GM10266 (cell line): ENCODE measurements around the gene GHDC.
A peak's percentile ranks its signal among the peaks of the same experiment; 100 is the strongest.

Experiments
- DNase-seq: peaks from one replicate; pipeline ENCODE4 v3.0.0; 2012; ENCODE audit errors: extremely low spot score
- TF ChIP-seq, protein P1 (sequence below): IDR thresholded peaks from 2 replicates; pipeline ENCODE4 v1.5.1; 2012; ENCODE audit warnings: mild to moderate bottlenecking, low read depth; ENCODE audit not compliant: control insufficient read depth, insufficient read depth; ENCODE audit errors: missing control alignments

The GHDC gene

DNA sequence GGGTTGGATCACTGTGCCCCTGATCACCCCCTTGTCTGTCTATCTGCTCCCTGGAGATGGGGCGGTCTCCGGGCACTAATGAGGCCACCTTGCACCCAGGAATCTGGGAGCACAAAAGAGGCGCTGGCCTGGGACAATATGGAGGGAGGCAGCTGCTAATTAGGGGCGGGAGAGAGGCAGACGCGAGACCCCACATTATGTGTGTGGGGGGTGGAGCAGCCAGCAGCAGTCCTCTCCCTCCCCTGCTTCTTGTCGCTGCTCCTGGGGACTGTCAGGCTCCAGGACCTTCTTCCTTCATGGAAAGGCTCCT is 8.7 kb downstream of the GHDC start:
- TF ChIP-seq, protein P1, sequence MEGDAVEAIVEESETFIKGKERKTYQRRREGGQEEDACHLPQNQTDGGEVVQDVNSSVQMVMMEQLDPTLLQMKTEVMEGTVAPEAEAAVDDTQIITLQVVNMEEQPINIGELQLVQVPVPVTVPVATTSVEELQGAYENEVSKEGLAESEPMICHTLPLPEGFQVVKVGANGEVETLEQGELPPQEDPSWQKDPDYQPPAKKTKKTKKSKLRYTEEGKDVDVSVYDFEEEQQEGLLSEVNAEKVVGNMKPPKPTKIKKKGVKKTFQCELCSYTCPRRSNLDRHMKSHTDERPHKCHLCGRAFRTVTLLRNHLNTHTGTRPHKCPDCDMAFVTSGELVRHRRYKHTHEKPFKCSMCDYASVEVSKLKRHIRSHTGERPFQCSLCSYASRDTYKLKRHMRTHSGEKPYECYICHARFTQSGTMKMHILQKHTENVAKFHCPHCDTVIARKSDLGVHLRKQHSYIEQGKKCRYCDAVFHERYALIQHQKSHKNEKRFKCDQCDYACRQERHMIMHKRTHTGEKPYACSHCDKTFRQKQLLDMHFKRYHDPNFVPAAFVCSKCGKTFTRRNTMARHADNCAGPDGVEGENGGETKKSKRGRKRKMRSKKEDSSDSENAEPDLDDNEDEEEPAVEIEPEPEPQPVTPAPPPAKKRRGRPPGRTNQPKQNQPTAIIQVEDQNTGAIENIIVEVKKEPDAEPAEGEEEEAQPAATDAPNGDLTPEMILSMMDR = no peak
- DNase-seq = no peak

DNA sequence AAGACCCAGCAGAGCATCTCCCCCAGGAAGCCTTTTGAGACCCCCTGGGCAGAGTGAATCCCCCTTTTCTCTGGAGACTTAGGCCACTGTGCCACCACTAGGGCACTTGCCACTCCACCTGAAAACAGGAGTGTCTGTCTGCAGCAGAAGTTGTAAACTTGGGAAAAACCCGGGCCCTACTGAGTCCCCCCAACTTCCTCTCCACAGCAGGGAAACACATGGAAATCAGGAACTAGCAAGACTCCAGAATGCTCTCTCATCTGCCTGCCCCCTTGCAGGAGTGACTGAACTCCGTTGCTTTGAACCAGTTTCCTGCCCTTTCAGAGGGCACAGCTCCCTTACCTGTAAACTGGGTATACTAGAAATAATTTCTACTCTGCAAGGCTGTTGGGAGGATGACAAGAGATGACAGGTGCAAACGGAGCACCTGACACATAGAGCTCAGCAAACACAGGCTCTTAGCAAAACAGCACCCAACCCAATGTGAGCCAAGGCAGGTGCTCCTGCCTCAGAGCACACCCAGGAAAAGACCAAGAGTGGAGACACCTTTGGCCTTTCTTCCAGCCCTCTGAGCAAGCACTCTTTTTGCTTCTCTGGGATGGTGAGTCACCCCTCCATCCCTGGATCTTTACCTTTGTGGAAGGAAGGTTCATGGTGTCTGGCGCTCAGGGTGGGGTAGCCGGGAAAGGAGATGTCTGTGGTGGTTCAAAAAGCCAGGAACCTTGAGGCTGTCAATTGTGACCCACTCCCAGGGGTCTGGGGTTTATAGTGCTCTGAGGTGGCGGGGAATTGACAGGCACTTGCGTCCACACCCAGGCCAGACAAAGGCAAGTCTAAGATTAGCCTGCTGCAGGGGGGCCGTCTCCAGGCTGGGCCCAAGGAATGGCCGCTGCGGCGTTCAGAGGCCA is 9.3 kb downstream of the GHDC start, which contains the start of gene HCRT:
HCRT (minus strand) TSS at position 740 of the 908 bp plus-strand sequence; CDS start at position 653, 87 bp downstream.
- TF ChIP-seq, protein P1 = no peak
- DNase-seq = no peak

GRCh38 chr17:42183741-42184711 is 10.3 kb downstream of the GHDC start:
- TF ChIP-seq, protein P1 = peak; percentile 97
- peak; percentile 96 for DNase-seq

GRCh38 chr17:42182927-42183734 is 11.2 kb downstream of the GHDC start:
- DNase-seq = no peak
- TF ChIP-seq, protein P1 = no peak

DNA sequence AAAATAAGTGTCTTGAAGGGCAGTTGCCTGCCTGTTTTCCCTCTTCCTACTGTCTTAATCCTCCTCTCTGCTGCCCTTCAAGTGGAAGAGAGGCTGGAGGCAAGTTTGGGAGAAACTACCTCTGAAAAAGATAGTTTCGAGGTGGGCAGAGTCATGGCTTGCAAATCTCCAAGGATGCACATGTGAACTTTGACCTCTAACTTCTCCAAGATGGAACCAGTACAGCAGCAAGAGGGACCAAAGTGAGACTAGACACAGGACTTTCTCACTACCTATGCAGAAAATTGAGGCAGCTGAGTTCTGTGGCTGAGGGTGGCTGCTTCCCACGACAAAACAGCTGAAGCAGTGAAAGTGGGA is 12.5 kb downstream of the GHDC start:
- DNase-seq = no peak
- TF ChIP-seq, protein P1 = no peak

GRCh38 chr17:42180922-42181850 is 13.1 kb downstream of the GHDC start, which contains the start of gene KCNH4:
TSS of gene KCNH4 (minus strand) at chr17:42181142. CDS start at chr17:42180945, 197 bp downstream.
- TF ChIP-seq, protein P1 = peak; percentile 80
- peak; percentile 97 for DNase-seq
